GM10266 (cell line): ENCODE measurements around the gene ZNF575.

Source experiments
- DNase-seq: peaks from one replicate; pipeline ENCODE4 v3.0.0; 2012; ENCODE audit errors: extremely low spot score
- CTCF ChIP-seq: IDR thresholded peaks from 2 replicates; pipeline ENCODE4 v1.5.1; 2012; ENCODE audit warnings: mild to moderate bottlenecking, low read depth; ENCODE audit not compliant: control insufficient read depth, insufficient read depth; ENCODE audit errors: missing control alignments

The ZNF575 gene

GRCh38 chr19:43553656-43554055 lies 20.7 kb downstream of the ZNF575 start:
- DNase-seq: no peak
- TF ChIP-seq CTCF: no peak

DNA sequence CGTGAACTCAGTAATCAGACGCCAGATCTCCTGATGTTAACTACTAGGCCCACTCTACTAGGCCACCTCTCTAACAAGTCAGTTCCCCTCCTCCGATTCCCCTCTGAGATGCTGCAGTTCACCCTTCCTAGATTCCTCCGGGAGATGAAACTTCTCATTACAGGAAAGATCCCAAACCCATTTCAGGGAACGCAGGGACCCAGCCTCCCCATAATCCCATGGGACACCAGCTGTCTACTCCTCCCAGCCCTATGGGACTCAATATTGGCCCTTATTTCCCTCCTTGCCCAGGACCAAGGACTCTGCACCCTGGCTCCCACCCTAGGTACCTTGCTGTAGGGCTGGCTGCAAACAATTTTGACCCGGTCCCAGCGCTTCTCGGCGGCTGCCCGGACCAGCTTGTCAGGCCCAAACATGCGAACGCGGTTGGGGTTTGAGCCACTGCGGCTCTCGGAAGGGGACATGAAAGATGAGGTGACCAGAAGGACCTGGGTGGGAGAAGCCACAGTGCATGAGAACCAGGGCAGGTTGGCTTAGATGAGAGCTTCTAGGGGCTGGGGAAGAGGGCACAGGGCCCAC lies 21.4 kb downstream of the ZNF575 start:
- TF ChIP-seq CTCF: no peak
- DNase-seq: no peak

- peak; percentile 84 for DNase-seq
Observed at GRCh38 chr19:43555185-43555770, 22.3 kb downstream of the ZNF575 start.

DNA sequence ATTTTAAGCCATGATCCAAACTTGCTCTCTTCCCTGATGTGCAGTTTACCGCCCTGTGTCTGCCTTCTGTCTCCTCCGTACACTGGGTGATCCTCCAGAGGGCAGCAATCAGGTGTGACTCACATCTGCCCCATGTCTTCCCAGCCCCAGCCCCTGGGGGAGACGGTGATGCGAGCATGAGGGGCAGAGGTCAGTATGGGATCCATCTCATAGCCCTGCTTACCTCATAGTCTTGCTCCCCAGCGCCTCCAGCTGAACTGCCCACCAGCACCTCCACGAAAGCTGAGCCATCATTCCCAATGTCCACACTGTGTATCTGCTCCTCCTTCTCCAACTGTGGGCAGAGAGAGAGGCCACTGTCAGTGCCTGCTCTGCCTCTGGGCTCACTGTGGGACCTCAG lies 27.7 kb downstream of the ZNF575 start:
- DNase-seq: no peak
- TF ChIP-seq CTCF: no peak

More at GRCh38 chr19:43555185-43555770, 22.3 kb downstream of the ZNF575 start:
- TF ChIP-seq CTCF: peak; percentile 90

- TF ChIP-seq CTCF: no peak
- no peak for DNase-seq
Observed at GRCh38 chr19:43561139-43561970, 28.4 kb downstream of the ZNF575 start.

GRCh38 chr19:43562226-43562697 lies 29.3 kb downstream of the ZNF575 start:
- no peak for DNase-seq
- no peak for TF ChIP-seq CTCF
